ENCODE results near the gene ALX3. TPM values are rescaled to one million over a fixed set of nuclear protein-coding genes. Genes with fewer than 3 reads are reported as not detected.

Gene ALX3
- not detected in 2 replicates for total RNA-seq (2014; rRNA removed; shearing (Covaris generic))

- Histone ChIP-seq H3K36me3 (no peaks in the 10 kb centered on the region), H3K4me3 (no peak within 1 kb of the TSS), H3K27ac (no peak within 1 kb of the TSS), H3K4me1 (replicated peaks) (no peaks in the 10 kb centered on the region), H3K9me3 (replicated peaks) (no peaks in the 10 kb centered on the region; the same call in 1 of the 2 replicates), H3K27me3 (replicated peaks) (peaks cover 8% of the 10 kb centered on the region; the same call in 1 of the 2 replicates)
- DNase-seq (ENCODE audit: low read depth in 1 of 2, low spot score in 2 of 2) = no peak
These were observed at the start of gene ALX3 for GRCh38 chr1:110070671-110071242. Gene ALX3 (minus strand): TSS chr1:110070672. CDS start chr1:110070612, 60 bp downstream.

GRCh38 chr1:110119843-110120242 is 49.4 kb upstream of the ALX3 start:
- H3K9me3 ChIP-seq (replicated peaks) = 0 out of 2 replicates have a peak, but pooled peaks cover 3% of the 10 kb centered on the region
- H3K27me3 ChIP-seq (replicated peaks) = peaks cover 6% of the 10 kb centered on the region; the same call in 1 of the 2 replicates
- H3K4me3 ChIP-seq = no peak overlapping the region
- no peak overlapping the region for H3K27ac ChIP-seq
- no peaks in the 10 kb centered on the region for H3K36me3 ChIP-seq
- no peaks in the 10 kb centered on the region for H3K4me1 ChIP-seq (replicated peaks)
- no peak for DNase-seq (ENCODE audit: low read depth in 1 of 2, low spot score in 2 of 2)

- Histone ChIP-seq H3K36me3 (no peaks in the 10 kb centered on the region), H3K27me3 (replicated peaks) (peaks cover 6% of the 10 kb centered on the region; the same call in 1 of the 2 replicates), H3K4me3 (no peak overlapping the region), H3K9me3 (replicated peaks) (0 out of 2 replicates have a peak, but pooled peaks cover under 1% of the 10 kb centered on the region), H3K27ac (no peak overlapping the region), H3K4me1 (replicated peaks) (no peaks in the 10 kb centered on the region)
- DNase-seq (ENCODE audit: low read depth in 1 of 2, low spot score in 2 of 2) = no peak
These were observed 48.3 kb upstream of the ALX3 start for GRCh38 chr1:110118636-110119396.

DNA sequence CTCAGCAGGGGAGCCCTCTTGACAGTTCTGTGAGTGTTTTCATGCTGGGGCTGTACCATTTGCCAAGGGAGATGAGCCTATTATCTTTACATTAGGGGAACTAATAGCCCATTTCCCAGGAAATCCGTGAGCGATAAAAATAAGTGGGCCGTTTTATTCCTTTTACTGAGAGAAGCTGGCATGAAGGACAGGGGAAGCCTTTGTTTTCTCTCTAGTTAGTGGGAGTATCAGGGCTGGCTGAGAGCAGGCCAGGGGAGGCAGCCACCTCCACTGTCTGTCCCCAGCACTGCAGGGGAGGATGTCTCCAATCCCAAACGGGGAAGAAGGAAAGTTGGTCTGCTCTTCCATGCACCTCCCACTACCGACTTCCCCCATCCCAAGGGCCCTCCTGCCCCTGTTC is 44.3 kb upstream of the ALX3 start:
- no peaks in the 10 kb centered on the region; the same call in 1 of the 2 replicates for H3K27me3 ChIP-seq (replicated peaks)
- H3K36me3 ChIP-seq = no peaks in the 10 kb centered on the region
- no peaks in the 10 kb centered on the region for H3K4me1 ChIP-seq (replicated peaks)
- H3K27ac ChIP-seq = no peak overlapping the region
- no peak overlapping the region for H3K4me3 ChIP-seq
- DNase-seq (ENCODE audit: low read depth in 1 of 2, low spot score in 2 of 2) = no peak
- no peaks in the 10 kb centered on the region for H3K9me3 ChIP-seq (replicated peaks)

- H3K27ac ChIP-seq = no peak overlapping the region
- H3K4me1 ChIP-seq (replicated peaks) = no peaks in the 10 kb centered on the region
- H3K27me3 ChIP-seq (replicated peaks) = no peaks in the 10 kb centered on the region; the same call in 1 of the 2 replicates
- H3K4me3 ChIP-seq = no peak overlapping the region
- H3K36me3 ChIP-seq = no peaks in the 10 kb centered on the region
- DNase-seq (ENCODE audit: low read depth in 1 of 2, low spot score in 2 of 2) = no peak
- H3K9me3 ChIP-seq (replicated peaks) = no peaks in the 10 kb centered on the region
These were observed 43.7 kb upstream of the ALX3 start for GRCh38 chr1:110114173-110114572.

GRCh38 chr1:110113551-110113950 is 43.1 kb upstream of the ALX3 start:
- no peaks in the 10 kb centered on the region; the same call in none of the 2 replicates for H3K27me3 ChIP-seq (replicated peaks)
- H3K9me3 ChIP-seq (replicated peaks) = no peaks in the 10 kb centered on the region
- DNase-seq (ENCODE audit: low read depth in 1 of 2, low spot score in 2 of 2) = no peak
- no peak overlapping the region for H3K27ac ChIP-seq
- H3K36me3 ChIP-seq = no peaks in the 10 kb centered on the region
- no peak overlapping the region for H3K4me3 ChIP-seq
- H3K4me1 ChIP-seq (replicated peaks) = no peaks in the 10 kb centered on the region

DNA sequence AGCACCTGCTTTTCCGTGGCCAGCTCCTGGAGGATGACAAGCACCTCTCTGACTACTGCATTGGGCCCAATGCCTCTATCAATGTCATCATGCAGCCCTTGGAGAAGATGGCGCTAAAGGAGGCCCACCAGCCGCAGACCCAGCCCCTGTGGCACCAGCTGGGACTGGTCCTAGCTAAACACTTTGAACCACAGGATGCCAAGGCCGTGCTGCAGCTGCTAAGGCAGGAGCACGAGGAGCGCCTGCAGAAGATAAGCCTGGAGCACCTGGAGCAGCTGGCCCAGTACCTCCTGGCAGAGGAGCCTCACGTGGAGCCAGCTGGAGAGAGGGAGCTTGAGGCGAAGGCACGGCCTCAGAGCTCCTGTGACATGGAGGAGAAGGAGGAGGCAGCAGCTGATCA is 42.2 kb upstream of the ALX3 start:
- Histone ChIP-seq H3K4me1 (replicated peaks) (no peaks in the 10 kb centered on the region), H3K4me3 (no peak overlapping the region), H3K36me3 (no peaks in the 10 kb centered on the region), H3K27ac (no peak overlapping the region), H3K27me3 (replicated peaks) (no peaks in the 10 kb centered on the region; the same call in none of the 2 replicates), H3K9me3 (replicated peaks) (no peaks in the 10 kb centered on the region)
- DNase-seq (ENCODE audit: low read depth in 1 of 2, low spot score in 2 of 2) = no peak

GRCh38 chr1:110112143-110112542 is 41.7 kb upstream of the ALX3 start, which contains the start of gene UBL4B:
Gene UBL4B (plus strand): TSS chr1:110112443. CDS start chr1:110112535, 92 bp downstream.
- DNase-seq (ENCODE audit: low read depth in 1 of 2, low spot score in 2 of 2) = no peak
- Histone ChIP-seq H3K27me3 (replicated peaks) (no peaks in the 10 kb centered on the region; the same call in none of the 2 replicates), H3K9me3 (replicated peaks) (no peaks in the 10 kb centered on the region), H3K4me1 (replicated peaks) (no peaks in the 10 kb centered on the region), H3K36me3 (no peaks in the 10 kb centered on the region), H3K27ac (no peak within 1 kb of the TSS), H3K4me3 (no peak within 1 kb of the TSS)

- H3K27me3 ChIP-seq (replicated peaks) = no peaks in the 10 kb centered on the region; the same call in none of the 2 replicates
- H3K9me3 ChIP-seq (replicated peaks) = no peaks in the 10 kb centered on the region
- no peak for DNase-seq (ENCODE audit: low read depth in 1 of 2, low spot score in 2 of 2)
- no peaks in the 10 kb centered on the region for H3K4me1 ChIP-seq (replicated peaks)
- no peak overlapping the region for H3K4me3 ChIP-seq
- H3K36me3 ChIP-seq = no peaks in the 10 kb centered on the region
- H3K27ac ChIP-seq = no peak overlapping the region
These were observed 40.6 kb upstream of the ALX3 start for GRCh38 chr1:110111081-110111480.

DNA sequence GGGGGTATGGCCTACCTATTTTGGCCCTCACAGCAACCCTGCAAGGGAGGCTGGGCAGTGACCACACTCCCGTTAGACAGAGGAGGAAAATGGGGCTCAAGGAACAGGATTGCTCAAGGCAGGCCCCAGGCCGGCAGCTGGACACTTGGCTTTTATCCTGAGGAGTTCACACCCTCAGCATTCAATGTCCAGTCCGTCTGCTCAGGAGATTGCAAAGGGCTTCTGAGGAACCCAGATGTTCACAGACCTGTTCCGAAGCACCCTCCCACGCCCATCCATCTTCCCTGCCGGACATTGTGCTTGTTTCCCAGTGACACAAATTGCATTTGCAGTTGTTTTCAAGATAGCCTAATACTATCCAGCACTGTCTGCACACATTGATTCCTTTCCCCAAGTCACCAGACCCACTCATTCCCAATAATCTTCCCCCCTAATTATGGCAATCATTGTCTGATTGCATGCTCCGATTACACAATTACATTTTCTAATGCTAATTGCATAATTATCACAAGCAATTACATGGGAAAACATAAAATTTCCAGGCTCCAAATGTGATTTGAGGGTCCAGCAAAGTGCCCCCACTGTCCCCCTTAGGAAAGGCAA is 37.5 kb upstream of the ALX3 start:
- no peaks in the 10 kb centered on the region for H3K36me3 ChIP-seq
- no peak for DNase-seq (ENCODE audit: low read depth in 1 of 2, low spot score in 2 of 2)
- no peaks in the 10 kb centered on the region for H3K4me1 ChIP-seq (replicated peaks)
- no peaks in the 10 kb centered on the region for H3K9me3 ChIP-seq (replicated peaks)
- no peaks in the 10 kb centered on the region; the same call in none of the 2 replicates for H3K27me3 ChIP-seq (replicated peaks)
- no peak overlapping the region for H3K4me3 ChIP-seq
- H3K27ac ChIP-seq = no peak overlapping the region

GRCh38 chr1:110106013-110106941 is 35.8 kb upstream of the ALX3 start:
- Histone ChIP-seq H3K27ac (no peak overlapping the region), H3K4me1 (replicated peaks) (0 out of 2 replicates have a peak, but pooled peaks cover 4% of the 10 kb centered on the region)
- DNase-seq (ENCODE audit: low read depth in 1 of 2, low spot score in 2 of 2) = peak; percentile 33 to 70

DNA sequence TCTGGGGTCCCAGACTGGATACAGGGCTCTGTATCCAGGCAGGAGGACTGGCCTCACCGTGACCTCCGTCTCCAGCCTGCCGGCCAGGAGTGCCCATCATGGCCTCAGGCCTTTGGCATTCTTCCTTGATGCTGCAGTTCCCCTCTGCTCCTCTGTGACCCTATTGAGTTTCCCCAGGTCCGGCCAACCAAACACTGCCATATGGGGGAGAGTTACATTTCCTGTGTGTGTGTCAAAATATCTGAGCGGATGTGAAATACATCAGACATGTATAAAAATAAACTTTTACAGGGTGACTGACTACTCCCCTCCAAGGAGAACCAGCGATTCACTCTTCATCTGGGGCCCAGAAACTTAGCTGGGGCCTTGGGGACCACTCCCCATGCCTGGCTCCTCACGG is 31.6 kb upstream of the ALX3 start:
- Histone ChIP-seq H3K27ac (no peak overlapping the region), H3K27me3 (replicated peaks) (no peaks in the 10 kb centered on the region), H3K36me3 (no peaks in the 10 kb centered on the region), H3K4me3 (no peak overlapping the region), H3K4me1 (replicated peaks) (0 out of 2 replicates have a peak, but pooled peaks cover 4% of the 10 kb centered on the region), H3K9me3 (replicated peaks) (no peaks in the 10 kb centered on the region)
- no peak for DNase-seq (ENCODE audit: low read depth in 1 of 2, low spot score in 2 of 2)

More at GRCh38 chr1:110106013-110106941, 35.8 kb upstream of the ALX3 start:
- Histone ChIP-seq H3K4me3 (no peak overlapping the region), H3K36me3 (no peaks in the 10 kb centered on the region), H3K9me3 (replicated peaks) (no peaks in the 10 kb centered on the region), H3K27me3 (replicated peaks) (no peaks in the 10 kb centered on the region; the same call in 1 of the 2 replicates)

DNA sequence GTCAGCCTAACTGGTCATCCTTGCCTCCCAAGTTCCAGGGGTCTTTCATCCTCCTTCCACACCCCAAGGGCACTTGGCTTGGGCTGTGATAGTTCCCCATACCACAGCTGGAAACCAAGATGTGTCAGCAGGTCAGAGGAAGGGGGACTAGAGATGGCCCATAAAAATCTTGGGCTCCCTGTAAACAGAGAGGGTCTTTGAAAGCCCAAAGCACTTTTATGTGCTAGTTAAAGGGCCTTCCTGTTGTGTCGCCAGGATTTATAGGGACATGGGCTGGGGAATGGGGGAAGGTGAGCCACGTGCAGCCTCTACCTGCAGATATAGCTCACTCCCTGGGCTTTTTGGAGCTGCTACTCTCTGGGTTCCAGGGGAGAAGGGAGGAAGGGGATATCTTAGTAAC is 29.9 kb upstream of the ALX3 start:
- DNase-seq (ENCODE audit: low read depth in 1 of 2, low spot score in 2 of 2) = no peak
- Histone ChIP-seq H3K4me3 (no peak overlapping the region), H3K9me3 (replicated peaks) (no peaks in the 10 kb centered on the region), H3K27me3 (replicated peaks) (no peaks in the 10 kb centered on the region), H3K4me1 (replicated peaks) (0 out of 2 replicates have a peak, but pooled peaks cover 4% of the 10 kb centered on the region), H3K27ac (no peak overlapping the region), H3K36me3 (no peaks in the 10 kb centered on the region)

Data from SJSA1 (cell line).